ENCODE data around the gene LAD1.

LAD1 gene

GRCh38 chr1:201349092-201349491 lies 50.0 kb downstream of the LAD1 start:
- no peak for DNase-seq (ENCODE audit: low read depth in 2 of 2, low spot score in 1 of 2)

GRCh38 chr1:201348211-201348566 lies 50.9 kb downstream of the LAD1 start:
- DNase-seq (ENCODE audit: low read depth in 2 of 2, low spot score in 1 of 2) = no peak

DNA sequence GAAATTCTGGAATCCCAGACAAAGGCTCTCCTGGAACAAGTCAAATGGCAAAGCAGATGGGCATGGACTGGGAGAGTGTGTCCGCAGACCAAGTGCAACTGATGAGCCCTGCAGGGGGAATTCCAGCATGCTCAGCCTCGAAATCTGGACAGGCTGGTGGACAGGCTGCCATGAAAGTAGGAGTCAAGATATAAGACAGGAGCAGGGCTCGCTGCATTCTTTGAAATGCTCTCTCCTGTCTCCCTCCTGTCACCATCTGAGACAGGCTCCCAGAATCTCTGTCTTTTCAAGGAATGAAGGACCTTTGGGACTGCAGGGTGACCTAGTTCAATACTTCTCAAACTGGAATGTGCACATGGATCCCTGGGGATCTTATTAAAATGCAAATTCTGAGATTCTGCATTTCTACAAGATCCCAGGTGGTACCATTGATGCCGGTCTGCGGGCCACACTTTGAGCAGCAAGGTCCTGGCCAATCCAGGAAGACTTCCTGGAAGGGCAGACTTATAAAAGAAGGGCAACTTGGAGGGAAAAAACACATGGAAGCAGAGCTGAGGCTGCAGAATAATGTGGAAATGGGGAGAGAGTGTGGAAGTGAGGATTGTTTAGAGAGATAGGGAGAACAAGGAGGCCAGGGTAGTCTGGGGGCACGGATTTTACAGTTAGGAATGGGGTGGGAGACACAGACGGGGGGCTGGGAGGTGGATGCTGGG lies 51.5 kb downstream of the LAD1 start:
- DNase-seq (ENCODE audit: low read depth in 2 of 2, low spot score in 1 of 2) = no peak

DNA sequence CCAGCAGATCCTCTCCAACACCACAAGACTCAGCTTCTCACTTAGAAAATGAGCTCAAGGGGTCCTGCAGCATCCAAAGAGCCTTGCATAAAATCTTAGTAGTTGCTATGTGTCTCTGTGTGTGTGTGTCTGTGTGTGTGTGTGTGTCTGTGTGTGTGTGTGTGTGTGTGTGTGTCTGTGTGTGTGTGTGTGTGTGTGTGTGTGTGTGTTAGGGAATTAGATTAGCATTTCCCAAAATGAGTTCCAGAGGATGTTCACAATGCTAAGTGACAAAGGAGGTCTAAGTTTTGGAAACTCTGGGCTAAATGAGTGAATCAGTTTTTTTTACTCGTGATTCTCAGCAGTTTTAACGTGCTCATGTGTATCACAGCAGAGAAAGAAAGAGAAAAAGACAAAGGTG lies 52.1 kb downstream of the LAD1 start:
- DNase-seq (ENCODE audit: low read depth in 2 of 2, low spot score in 1 of 2) = no peak

DNA sequence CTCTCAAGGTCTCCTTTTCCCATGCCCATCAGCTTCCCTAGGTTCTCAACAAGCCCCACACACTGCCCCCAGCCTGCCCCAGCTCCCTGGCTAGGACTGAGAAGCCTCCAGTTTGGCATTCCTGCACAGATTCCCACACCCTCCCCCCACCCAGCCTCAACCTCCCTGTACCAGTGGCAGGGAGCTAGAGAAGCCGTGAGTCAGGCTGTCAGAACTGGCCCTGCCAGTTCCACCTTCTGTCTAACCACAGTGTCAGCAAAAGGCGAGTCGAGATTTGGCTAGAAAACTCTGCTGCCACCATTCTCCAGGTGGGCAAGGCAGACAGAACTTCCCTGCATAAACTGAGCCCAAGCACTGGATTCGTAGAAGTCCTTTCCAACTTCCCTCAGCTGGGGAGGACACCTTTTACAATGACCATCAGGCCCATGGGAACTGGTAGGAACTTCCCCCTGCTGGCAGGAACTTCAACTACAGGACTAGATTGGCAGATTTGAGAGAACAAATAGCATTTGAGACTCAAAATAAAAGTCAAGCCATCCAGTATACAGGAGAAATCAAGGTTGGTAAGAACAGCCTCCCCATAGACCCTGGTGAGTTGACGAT lies 52.7 kb downstream of the LAD1 start:
- no peak for DNase-seq (ENCODE audit: low read depth in 2 of 2, low spot score in 1 of 2)

DNA sequence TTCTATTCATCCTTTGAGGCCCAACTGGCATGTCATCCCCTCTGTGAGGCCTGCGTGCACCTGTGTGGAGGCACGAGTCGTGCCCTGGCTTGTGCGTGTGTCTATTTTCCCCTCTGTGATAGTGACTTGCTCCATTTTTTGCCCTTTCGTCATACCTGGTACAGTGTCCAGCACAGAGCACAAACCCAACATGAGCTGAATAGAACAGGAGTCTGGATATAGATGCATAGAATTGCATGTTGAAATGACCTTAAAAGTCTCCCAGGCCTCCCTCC lies 54.1 kb downstream of the LAD1 start:
- DNase-seq (ENCODE audit: low read depth in 2 of 2, low spot score in 1 of 2) = no peak

- DNase-seq (ENCODE audit: low read depth in 2 of 2, low spot score in 1 of 2) = no peak
These were observed 54.7 kb downstream of the LAD1 start for GRCh38 chr1:201344206-201345080.

- DNase-seq (ENCODE audit: low read depth in 2 of 2, low spot score in 1 of 2) = no peak
These were observed 57.7 kb downstream of the LAD1 start for GRCh38 chr1:201341377-201341776.

DNA sequence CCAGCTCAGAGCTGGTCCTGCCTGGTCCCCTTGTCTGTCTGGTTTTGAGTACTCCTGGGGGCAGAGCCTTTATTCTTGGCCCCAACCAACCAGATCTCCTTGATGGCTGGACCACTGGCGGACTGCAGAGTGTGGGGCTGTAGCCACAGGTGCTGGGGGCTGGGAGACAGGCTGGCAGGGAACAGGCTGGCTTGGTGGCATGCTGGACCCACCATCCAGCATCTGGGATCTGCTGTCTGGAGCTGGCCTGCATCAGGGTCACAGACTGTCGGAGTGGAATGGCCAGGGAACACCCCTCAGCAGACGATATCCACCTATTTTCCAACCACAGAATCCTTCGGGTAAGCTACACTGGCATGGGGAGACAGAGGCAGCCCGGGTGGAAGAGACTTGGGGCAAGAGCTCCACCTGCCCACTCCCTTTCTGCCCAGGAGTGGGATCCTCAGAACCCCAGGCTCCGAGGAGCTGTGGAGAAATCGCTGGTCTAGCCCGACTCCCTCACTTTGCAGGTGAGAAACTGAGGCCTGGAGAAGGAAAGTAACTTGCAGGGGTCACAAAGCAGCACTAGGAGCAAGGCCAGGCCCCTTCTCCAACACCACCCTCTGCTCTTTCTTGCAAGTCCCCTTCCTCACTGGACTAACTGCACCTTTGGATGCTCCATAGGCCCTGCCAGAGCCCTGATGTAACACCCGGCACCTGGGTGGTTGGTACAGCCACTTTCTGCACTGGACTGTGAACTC lies 62.2 kb downstream of the LAD1 start:
- no peak for DNase-seq (ENCODE audit: low read depth in 2 of 2, low spot score in 1 of 2)

- no peak for DNase-seq (ENCODE audit: low read depth in 2 of 2, low spot score in 1 of 2)
These were observed 63.2 kb downstream of the LAD1 start for GRCh38 chr1:201335901-201336300.

GRCh38 chr1:201335174-201335870 lies 63.8 kb downstream of the LAD1 start:
- no peak for DNase-seq (ENCODE audit: low read depth in 2 of 2, low spot score in 1 of 2)

DNA sequence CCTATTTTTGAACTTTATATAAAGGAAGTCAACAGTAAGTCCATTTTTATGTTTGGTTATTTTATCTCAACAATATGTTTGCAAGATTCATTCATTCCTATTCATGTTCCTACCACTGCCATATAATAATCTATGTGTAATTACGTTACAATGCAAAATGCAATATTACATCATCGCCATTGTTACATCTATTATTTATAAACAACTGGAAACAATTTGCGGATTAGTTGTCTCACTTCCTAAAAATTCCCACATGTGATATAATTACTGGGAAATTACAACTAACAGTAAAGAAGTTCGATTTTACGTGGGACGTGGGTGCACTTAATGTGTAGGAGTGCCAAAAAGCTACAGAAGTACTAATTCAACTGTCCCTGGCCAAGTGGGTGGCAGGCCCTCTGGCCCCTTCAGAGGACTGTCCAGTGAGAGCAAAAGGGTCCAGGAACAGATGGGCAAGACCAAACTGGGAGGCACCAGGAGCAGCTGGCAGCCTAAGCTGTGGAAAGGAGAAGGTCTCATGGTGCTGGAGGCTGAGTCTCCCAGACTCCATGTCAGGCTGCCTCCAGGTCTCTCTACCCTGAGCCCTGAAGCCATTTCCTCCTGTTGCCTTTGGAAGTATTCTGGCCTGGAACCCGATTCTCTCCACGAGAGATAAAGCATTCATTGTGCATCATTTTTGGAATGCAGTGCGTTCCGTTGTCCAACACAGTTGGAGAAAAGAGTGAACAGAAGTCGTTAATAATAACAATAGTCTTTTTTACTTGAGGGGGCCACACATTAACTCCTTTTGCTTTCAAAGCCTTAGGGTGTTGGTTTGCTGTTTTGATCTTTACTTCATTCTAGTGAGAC lies 64.6 kb downstream of the LAD1 start:
- no peak for DNase-seq (ENCODE audit: low read depth in 2 of 2, low spot score in 1 of 2)

DNA sequence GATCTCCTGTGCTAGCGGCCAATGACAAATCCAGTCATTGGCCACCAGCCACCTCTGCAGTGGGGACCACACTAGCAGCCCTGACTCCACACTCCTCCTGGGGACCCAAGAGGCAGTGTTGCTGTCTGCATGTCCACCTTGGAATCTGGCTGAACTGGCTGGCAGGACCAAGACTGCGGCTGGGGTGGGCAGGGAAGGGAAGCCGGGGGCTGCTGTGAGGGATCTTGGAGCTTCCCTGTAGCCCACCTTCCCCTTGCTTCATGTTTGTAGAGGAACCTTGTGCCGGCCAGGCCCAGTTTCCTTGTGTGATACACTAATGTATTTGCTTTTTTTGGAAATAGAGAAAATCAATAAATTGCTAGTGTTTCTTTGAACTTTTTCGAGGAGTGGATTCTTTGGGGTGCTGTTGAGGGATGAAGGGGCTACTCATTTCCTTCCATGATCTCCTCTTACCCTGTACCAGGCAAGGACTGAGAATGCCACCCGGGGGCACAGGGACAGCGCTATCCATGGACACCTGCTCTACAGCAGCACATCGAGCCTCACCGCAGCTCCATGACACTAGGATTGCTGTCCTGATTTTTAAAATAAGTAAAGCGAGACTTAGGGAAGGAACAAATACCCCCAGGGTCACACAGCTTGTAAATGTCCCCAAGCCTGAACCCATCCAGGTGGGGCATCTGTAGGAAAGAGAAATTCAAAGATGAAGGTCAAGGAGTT lies 66.3 kb downstream of the LAD1 start:
- DNase-seq (ENCODE audit: low read depth in 2 of 2, low spot score in 1 of 2) = no peak

DNA sequence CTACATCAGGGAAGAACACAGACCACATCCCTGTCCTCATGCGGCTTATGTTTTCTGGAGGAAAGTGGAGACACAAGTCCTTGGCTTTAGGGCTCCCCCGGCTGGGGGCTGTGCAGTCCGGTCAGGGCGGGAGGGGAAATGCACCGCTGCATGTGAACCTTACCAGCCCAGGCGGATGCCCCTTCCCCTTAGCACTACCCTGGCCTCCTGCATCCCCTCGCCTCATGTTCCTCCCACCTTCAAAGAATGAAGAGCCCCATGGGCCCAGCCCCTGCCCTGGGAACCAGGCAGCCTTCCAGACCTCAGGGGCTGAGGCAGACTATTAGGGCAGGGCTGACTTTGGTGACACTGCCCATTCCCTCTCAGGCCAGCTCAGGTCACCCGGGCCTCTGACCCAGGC lies 67.1 kb downstream of the LAD1 start:
- no peak for DNase-seq (ENCODE audit: low read depth in 2 of 2, low spot score in 1 of 2)

- DNase-seq (ENCODE audit: low read depth in 2 of 2, low spot score in 1 of 2) = no peak
These were observed 68.0 kb downstream of the LAD1 start for GRCh38 chr1:201331166-201331565.
